Tibial nerve (tissue), 4 donors: ENCODE measurements around the gene APOB.

Experiments
- EP300 ChIP-seq, 2 donors: sonication (generic); formaldehyde crosslinking; IDR thresholded peaks; one replicate each; pipeline ENCODE4 v1.6.1; 2017; ENCODE audit warnings: antibody characterized with exemption in 2 of 2, mild to moderate bottlenecking in 1 of 2
- POLR2A ChIP-seq, 2 donors: fragments of 450-650 bp; IDR thresholded peaks; one replicate each; pipeline ENCODE4 v1.6.1; 2017; ENCODE audit warnings: antibody characterized with exemption in 2 of 2, mild to moderate bottlenecking in 2 of 2, moderate library complexity in 2 of 2
- TF ChIP-seq, protein P1 (sequence below), 5 experiments: fragments of 200-600 bp in 3 of 5; fragments of 450-650 bp in 2 of 5; sonication (generic) in 3 of 5; IDR thresholded peaks; one replicate each; pipeline ENCODE4 v1.5.1; 2016 to 2019; ENCODE audit warnings: antibody characterized with exemption in 5 of 5, mild to moderate bottlenecking in 3 of 5, moderate library complexity in 2 of 5

DNA sequence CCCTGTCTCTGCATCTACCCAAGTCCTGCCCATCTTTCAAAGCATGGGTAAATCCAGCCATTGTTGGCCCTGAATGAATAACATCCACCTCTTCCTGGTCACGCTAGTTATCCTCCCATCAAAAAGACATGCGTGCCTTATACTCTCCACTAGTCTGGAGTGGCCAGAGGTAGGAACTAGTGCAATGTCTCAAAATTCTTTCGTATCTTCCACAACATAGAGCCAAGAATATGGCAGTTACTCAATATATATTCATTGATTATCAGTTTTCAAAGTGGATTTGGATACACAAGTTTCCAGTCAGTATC is 8.9 kb downstream of the APOB start:
- no peak for TF ChIP-seq EP300 (IDR thresholded peaks at IDR 0.05)
- TF ChIP-seq, protein P1, sequence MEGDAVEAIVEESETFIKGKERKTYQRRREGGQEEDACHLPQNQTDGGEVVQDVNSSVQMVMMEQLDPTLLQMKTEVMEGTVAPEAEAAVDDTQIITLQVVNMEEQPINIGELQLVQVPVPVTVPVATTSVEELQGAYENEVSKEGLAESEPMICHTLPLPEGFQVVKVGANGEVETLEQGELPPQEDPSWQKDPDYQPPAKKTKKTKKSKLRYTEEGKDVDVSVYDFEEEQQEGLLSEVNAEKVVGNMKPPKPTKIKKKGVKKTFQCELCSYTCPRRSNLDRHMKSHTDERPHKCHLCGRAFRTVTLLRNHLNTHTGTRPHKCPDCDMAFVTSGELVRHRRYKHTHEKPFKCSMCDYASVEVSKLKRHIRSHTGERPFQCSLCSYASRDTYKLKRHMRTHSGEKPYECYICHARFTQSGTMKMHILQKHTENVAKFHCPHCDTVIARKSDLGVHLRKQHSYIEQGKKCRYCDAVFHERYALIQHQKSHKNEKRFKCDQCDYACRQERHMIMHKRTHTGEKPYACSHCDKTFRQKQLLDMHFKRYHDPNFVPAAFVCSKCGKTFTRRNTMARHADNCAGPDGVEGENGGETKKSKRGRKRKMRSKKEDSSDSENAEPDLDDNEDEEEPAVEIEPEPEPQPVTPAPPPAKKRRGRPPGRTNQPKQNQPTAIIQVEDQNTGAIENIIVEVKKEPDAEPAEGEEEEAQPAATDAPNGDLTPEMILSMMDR (IDR thresholded peaks at IDR 0.05) = no peak
- no peak for TF ChIP-seq POLR2A (IDR thresholded peaks at IDR 0.05)
